IPS-NIHi11 (cell line): ENCODE measurements around the gene RPAP3.

ENCODE experiments used
- DNase-seq: peaks from one replicate; pipeline ENCODE4 v3.0.0; 2012; ENCODE audit warnings: mixed read lengths, low spot score

The RPAP3 gene

GRCh38 chr12:47705566-47706425, at the start of gene RPAP3:
TSS of gene RPAP3 (minus strand) at chr12:47706030. CDS start at chr12:47702840, 3,190 bp downstream.
- DNase-seq = peak; percentile 98

DNA sequence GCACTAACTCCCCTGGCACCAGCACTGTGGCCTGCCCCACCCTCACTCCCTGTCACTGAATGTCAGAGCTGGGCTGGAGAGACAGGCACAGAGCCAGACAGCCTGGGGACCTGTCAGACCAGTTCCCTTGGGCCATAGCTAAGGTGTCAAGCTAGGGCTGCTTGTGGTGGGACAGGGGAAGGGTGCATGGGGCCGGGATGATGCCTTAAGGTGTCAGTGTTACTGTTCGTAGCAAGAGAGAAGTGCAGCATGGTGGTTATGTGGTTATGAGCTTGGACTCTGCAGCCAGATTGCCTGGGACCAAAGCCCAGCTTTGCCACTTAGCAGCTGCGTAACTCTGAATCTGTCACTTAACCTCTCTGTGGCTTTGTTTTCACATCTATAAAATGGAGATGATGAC, 49.1 kb upstream of the RPAP3 start:
- no peak for DNase-seq

GRCh38 chr12:47754126-47754525, 48.3 kb upstream of the RPAP3 start:
- no peak for DNase-seq

DNA sequence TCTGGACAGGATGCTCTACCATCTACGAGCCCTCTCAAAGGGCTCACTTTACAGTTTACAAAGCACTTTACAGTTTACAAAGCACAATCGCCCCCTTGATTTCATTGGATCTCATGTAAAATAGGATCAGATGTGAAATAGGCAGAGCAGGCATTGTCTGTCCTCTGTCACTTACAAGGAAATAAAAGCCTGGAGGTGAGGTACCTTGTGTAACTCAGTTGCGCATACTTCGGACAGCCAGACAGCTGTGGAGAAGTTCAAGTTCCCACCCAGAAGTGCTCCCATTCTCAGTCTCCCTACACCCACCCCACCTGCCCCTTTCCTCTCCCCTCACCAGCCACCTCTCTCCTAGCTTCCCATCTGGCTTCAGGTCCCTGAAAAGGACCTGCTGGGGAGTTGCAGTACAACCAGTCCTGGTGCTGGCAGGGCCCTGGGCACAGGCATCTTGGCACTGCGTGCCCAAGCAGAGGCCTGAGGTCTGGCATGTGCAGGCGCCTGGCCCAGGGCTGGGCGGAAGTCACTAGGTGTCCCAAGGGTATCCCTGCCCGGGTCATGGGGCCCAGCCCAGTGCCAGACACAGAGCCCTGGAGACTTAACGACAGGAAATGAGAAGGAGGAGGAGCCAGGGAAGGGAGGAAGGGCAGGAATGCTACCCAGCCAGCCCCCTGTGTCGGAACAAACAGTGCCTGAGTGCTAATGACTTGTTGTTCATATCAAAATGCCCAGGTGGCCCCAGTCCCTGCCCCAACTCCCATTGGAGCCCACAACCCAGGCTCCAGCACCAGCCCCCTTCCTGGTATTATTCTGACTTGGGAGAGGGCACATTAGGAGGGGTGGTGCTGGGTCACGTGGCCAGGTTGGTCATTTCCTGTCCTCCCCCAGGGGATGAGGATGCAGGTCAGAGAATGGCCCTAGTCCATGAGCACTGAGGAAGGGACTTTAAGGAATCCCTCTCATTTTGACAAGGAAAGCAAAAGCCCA, 47.5 kb upstream of the RPAP3 start:
- peak; percentile 75 for DNase-seq

DNA sequence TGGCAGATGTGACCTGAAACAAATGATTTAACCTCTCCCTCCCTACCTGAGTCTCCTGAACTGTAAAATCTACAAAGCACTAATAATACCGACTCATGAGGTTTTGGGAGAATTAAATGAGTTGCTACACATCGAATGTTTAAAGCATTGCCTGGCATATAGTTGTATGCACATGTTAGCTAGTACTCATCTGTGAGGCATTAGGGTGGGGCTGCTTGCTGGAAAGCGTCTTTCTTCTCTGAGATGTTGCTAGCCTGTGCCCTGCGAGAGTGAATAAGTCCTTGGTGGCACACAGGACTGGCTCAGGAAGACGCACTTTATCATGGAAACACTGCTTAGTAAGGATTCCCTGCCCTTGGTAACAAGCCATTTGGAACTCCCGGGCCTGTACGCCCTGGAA, 46.7 kb upstream of the RPAP3 start:
- no peak for DNase-seq

- DNase-seq = no peak
These were observed 46.3 kb upstream of the RPAP3 start for GRCh38 chr12:47752121-47752520.

GRCh38 chr12:47751561-47751960, 45.7 kb upstream of the RPAP3 start:
- DNase-seq = no peak

DNA sequence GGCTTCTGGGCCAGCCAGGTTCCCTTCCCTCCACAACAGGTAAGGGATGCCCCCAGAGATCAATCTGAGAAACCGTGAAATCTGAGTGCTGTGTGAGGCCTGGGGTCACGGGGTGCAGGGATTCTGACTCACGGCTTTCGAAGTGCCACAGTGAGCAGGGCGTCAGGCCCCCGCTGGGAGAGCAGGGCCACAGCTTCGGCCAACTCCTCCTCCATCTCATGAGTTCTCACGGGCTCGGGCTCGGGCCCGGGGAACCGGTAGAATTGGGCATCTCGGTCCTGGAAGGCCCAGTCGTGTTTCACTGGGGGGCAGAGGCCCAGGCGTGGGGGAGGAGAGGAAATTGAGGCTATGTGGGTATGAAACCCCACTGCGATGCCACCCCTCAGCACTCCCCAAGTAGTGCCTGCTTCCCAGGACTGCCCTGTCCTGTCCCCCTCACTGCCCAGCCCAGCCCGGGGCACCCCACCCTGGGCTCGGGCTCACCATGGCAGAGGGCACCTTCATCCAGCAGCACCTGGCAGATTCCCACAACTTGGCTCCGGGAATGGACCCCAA, 45.2 kb upstream of the RPAP3 start:
- DNase-seq = no peak

DNA sequence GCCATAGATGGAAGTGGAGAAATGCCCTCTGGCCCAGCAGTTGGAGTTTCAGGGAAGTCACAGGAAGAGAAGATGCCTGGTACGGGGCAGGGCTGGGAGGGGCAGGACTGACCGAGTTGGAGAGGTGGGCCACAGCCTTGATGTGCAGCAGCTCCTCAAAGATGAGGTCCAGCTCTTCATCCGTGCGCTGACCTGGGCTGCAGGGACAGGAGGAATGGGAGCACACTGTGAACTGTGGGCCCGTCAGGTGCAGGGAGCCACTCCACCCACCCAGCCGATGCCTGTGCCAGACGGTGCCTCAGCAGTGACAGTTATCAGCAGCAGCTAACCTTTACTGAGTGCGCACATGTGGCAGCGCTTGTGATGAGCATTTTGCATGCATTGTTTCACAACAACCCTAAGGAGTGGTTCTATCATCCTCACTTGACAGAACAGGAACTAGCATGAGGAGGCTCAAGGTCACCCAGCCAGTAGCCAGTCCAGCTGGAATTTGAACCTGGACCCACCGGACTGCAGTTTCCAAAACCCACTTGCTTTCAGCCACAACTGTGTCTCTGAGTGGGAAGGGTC, 44.5 kb upstream of the RPAP3 start:
- no peak for DNase-seq

GRCh38 chr12:47748899-47749298, 43.1 kb upstream of the RPAP3 start:
- no peak for DNase-seq

GRCh38 chr12:47748507-47748828, 42.6 kb upstream of the RPAP3 start:
- no peak for DNase-seq

GRCh38 chr12:47747596-47748506, 42.0 kb upstream of the RPAP3 start:
- no peak for DNase-seq

DNA sequence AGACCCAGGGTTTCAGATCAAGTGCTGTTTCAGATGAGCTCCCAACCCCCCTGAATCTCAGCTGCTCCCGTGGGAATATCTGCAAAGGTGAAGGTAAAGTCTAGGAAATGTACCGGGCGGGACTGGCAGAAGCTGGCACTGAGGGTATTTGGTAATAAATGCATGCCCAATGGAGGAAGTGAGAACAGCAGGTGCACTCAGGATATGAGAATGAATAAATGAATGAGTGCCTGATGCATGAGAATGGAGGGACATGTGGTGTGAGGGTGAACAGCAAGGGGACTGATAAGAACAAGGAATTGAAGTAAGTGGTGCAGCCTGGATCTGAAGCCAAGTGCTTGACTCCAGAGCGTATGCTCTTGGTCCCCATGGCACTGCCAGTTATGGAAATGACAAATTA, 41.3 kb upstream of the RPAP3 start:
- no peak for DNase-seq

- no peak for DNase-seq
These were observed 40.7 kb upstream of the RPAP3 start for GRCh38 chr12:47746523-47746922.

- no peak for DNase-seq
These were observed 40.2 kb upstream of the RPAP3 start for GRCh38 chr12:47746073-47746472.

DNA sequence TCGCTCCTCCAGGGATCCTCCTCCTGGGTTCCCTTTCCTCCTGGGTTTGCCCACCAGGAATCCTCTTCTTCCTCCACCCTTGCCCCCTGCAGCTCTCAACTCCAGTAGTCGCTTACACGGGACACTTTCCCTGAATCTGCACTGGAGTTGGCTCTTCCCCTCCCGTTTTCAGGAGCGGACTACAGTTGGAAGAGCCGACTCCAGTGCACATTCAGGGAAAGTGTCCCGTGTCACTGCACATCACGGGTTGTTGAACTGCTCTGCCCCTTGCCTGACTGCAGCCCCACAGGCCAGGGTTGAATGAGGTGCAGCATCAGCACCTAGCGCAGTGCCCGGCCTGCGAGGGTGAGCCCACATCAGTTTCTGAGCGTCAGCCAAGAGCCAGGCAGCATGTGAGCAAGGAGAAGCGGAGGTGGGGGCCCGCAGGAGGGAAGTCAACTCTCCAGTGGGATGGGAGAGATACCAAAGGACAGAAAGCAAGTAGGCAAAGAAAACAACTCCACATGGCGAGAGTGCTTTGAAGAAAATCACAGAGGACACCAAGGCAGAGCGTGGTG, 39.7 kb upstream of the RPAP3 start:
- no peak for DNase-seq

DNA sequence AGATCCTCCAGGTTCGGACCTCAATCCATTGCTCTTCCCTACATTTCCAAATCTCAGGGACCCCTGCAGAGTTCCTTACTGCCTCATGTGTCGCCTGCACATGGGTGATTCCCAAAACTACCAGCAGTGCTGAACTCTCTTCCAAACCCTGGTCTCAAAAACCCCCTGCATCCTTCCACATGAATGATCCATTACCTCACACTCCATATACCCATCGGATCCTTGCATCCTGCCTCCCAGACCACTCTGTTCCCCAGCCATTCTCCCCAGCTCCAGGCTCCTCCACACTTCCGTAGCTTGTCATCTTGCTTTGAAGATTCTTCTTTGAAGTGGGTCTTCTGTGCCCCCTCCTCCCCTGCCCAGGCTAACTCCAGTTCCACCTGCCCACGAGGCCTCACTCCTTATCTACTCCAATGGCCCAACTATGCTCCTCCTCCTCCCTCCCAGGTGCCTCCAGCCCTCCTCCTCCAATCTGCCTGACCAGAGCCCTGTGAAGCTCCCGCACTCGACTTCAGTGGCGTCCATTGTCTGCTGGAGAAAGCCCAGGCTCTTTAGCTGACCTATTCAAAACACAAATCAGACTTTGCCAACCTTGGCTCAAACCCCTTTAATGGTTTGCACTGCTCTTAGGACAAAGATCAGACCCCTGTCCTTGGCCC, 39.1 kb upstream of the RPAP3 start:
- no peak for DNase-seq

DNA sequence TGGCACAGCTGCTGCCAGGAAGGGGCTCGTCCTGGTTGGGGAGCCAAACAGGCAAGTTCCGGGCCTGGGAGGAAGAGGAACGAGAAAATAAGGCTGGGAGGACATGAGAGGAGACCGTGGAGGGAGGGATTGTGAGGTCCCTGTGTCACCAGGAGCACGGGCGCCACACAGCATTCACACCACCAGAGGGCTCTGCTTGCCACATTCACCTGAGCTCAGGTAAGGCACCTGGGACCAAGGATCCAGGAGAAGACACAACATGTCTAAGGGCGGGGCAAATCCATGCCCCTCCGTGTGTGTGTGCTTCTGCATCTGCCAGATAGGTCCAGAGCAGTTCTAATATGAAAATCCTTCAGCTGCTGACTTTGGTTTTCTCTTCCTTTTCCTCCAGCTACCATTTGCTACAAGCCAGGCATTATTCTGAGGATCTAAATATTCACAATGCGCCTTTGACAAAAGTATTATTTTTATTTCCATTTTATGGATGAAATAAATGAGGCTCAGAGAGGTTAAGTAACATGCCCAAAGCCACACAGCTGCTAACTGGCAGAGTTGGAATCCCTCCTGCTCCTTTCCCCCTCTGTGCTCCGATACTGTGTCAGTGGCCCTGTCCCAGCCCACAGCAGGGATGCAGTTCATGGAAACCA, 38.3 kb upstream of the RPAP3 start:
- DNase-seq = peak; percentile 88

- DNase-seq = no peak
These were observed 37.6 kb upstream of the RPAP3 start for GRCh38 chr12:47743311-47743860.
